Neural cell (in vitro differentiated cells): ENCODE data around the gene IMPDH2. TPM values are rescaled to one million over a fixed set of nuclear protein-coding genes. Genes with fewer than 3 reads are reported as not detected.

Experiments used
- polyA plus RNA-seq: library from polyadenylated mRNA; depleted of rRNA; stranded (reverse); fragments of >200 nt; gene quantifications from 2 replicates; pipeline ENCODE4 v1.2.3, GENCODE V29; 2014
- small RNA-seq, 3 experiments: library from RNA; depleted of rRNA; stranded (forward); fragments of <200 nt; gene quantifications; one replicate each; pipeline ENCODE3, GENCODE V24; 2012

The IMPDH2 gene
- polyA plus RNA-seq, 1 donor from 2014 or later: 137 TPM

Small RNA genes lying within 50 kb of the gene (small RNA-seq; reads per million reads assigned to genes)
- gene MIR191: 47,240 to 56,256 (median 54,573) reads per million in 3 experiments
- 1,365 to 2,958 (median 2,632) reads per million in 3 experiments for gene MIR425

Other genes starting within 250 kb of the IMPDH2 start
- gene PRKAR2A, start 181.5 kb downstream of the IMPDH2 start, polyA plus RNA-seq: 23.8 and 26.1 TPM in 2 replicates
- gene SLC25A20, start 130.5 kb downstream of the IMPDH2 start, polyA plus RNA-seq: 1.5 and 7.1 TPM in 2 replicates
- 148 and 153 TPM in 2 replicates for gene ARIH2, start 110.6 kb downstream of the IMPDH2 start, polyA plus RNA-seq
- 97.3 and 111 TPM in 2 replicates for gene P4HTM, start 39.2 kb downstream of the IMPDH2 start, polyA plus RNA-seq
- gene WDR6, start 22.0 kb downstream of the IMPDH2 start, polyA plus RNA-seq: 315 and 326 TPM in 2 replicates
- gene DALRD3, start 10.8 kb downstream of the IMPDH2 start, polyA plus RNA-seq: 121 and 145 TPM in 2 replicates
- gene NDUFAF3, start 7.3 kb downstream of the IMPDH2 start, polyA plus RNA-seq: 36.2 and 49.0 TPM in 2 replicates
- 87.5 and 122 TPM in 2 replicates for gene QRICH1, start 64.7 kb upstream of the IMPDH2 start, polyA plus RNA-seq
- gene QARS1, start 75.4 kb upstream of the IMPDH2 start, polyA plus RNA-seq: 174 and 212 TPM in 2 replicates
- gene USP19, start 91.4 kb upstream of the IMPDH2 start, polyA plus RNA-seq: 58.5 and 62.0 TPM in 2 replicates
- gene LAMB2, start 103.7 kb upstream of the IMPDH2 start, polyA plus RNA-seq: 2.0 and 15.9 TPM in 2 replicates
- 14.8 and 25.7 TPM in 2 replicates for gene CCDC71, start 136.9 kb upstream of the IMPDH2 start, polyA plus RNA-seq
- 64.2 and 65.1 TPM in 2 replicates for gene KLHDC8B, start 142.2 kb upstream of the IMPDH2 start, polyA plus RNA-seq
- 15.6 and 18.0 TPM in 2 replicates for gene C3orf62, start 247.8 kb upstream of the IMPDH2 start, polyA plus RNA-seq